Endothelial cell of umbilical vein (primary cell): Measurements from ENCODE around the gene GPSM1.

ENCODE experiments used
- POLR2A ChIP-seq: IDR thresholded peaks from 2 replicates; pipeline ENCODE4 v1.6.1; 2012; ENCODE audit warnings: low read depth, mild to moderate bottlenecking, control low read depth, low read length
- TF ChIP-seq, protein P1 (sequence below), 2 donors: IDR thresholded peaks; 1 replicate in 1 of 2; 2 replicates in 1 of 2; pipeline ENCODE4 v1.5.1; 2011; ENCODE audit warnings: low read length in 2 of 2, mild to moderate bottlenecking in 2 of 2, moderate library complexity in 2 of 2, control low read depth in 1 of 2, inconsistent platforms in 1 of 2, low read depth in 1 of 2; ENCODE audit not compliant: insufficient read depth in 1 of 2; ENCODE audit errors: extremely low read depth in 1 of 2

DNA sequence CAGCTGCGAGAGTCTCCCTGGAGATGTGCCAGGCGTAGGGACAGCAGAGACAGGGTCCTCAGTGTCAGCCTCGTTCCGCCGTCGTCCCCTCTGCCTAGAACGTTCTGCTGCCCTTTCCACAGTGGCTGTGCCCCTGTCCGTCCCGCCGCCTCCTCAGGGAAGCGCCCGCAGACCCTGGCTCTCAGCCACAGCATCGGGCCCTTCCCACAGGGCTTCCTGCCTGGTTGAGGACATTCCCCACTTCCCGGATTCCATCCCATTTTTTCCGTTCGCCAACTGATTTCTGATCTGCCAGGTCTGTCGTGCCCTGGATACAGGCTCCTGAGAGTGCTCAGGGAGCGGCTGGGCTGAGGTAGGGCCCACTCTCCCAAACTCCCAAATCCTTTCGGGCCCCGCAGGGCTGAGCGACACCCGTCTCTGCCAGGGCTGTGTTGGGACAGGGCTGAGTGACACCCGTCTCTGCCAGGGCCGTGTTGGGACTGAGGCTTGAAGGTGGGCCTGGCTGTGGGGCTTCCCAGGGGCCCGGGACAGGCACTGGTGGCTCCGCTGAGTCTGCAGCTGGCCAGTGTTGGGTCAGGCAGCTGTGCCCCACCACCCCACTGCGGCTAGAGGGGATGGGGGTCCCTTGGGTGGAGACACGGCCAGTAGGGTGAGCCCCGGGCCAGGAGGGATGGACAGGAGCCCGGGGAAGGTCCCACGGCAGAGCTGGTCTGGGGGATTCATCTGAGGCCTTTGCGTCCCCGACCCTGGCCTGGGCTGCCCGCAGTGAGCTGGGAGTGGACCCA is 20.3 kb downstream of the GPSM1 start:
- TF ChIP-seq, protein P1, sequence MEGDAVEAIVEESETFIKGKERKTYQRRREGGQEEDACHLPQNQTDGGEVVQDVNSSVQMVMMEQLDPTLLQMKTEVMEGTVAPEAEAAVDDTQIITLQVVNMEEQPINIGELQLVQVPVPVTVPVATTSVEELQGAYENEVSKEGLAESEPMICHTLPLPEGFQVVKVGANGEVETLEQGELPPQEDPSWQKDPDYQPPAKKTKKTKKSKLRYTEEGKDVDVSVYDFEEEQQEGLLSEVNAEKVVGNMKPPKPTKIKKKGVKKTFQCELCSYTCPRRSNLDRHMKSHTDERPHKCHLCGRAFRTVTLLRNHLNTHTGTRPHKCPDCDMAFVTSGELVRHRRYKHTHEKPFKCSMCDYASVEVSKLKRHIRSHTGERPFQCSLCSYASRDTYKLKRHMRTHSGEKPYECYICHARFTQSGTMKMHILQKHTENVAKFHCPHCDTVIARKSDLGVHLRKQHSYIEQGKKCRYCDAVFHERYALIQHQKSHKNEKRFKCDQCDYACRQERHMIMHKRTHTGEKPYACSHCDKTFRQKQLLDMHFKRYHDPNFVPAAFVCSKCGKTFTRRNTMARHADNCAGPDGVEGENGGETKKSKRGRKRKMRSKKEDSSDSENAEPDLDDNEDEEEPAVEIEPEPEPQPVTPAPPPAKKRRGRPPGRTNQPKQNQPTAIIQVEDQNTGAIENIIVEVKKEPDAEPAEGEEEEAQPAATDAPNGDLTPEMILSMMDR (IDR thresholded peaks at IDR 0.05; ENCODE audit: extremely low read depth in 1 of 2, insufficient read depth in 1 of 2, low read depth in 1 of 2, low read length in 2 of 2) = no peak
- no peak for TF ChIP-seq POLR2A
